HG03064 (cell line): ENCODE measurements around the gene CBR4.
"Not testable (repeated sequence)": the region's sequence is repeated elsewhere in the genome, so short reads cannot be mapped to it uniquely, and the experiment has no call there.

Source experiments
- ATAC-seq: cut with Tn5 transposase; IDR thresholded peaks from one replicate; pipeline ENCODE4 v1.9.1; 2021; ENCODE audit warnings: low read depth; ENCODE audit not compliant: unreplicated experiment

CBR4 gene

DNA sequence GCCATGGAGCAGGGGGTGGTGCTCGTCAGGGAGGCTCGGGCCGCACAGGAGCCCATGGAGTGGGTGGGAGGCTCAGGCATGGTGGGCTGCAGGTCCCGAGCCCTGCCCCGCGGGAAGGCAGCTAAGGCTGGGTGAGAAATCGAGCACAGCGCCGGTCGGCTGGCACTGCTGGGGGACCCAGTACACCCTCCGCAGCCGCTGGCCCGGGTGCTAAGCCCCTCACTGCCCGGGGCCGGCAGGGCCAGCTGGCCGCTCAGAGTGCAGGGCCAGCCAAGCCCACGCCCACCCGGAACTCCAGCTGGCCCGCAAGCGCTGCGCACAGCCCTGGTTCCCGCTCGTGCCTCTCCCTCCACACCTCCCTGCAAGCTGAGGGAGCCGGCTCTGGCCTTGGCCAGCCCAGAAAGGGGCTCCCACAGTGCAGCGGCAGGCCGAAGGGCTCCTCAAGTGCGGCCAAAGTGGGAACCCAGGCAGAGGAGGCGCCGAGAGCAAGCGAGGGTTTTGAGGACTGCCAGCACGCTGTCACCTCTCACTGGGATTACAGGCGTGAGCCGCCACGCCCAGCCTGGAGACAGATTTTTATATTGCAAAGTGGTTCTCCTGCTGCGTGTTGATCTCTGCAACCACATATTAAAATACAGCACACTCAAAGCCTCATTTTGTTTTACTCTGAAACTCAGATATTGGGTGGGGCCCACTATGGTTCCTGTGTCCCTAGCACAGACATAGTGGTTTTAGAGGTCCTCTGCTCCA, 26.0 kb upstream of the CBR4 start:
- ATAC-seq = not testable (repeated sequence)

DNA sequence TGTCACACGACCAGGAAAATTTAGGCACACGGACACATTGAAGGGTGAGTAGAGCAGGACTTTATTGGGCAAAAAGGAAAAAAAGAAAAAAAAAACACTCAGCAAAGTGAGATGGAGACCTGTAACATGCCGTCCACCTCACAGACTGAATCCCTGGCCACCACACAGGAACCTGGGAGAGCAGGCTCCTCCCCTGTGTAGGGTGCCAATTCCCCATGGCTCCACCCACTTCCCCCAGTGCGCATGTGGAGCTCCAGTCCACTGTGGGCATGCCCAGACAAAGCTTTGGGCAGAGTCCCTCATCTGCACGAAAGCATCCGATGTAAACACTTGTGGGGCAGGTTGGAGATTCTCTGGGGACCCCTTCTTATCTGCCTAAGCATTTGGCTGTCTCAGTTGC, 23.6 kb upstream of the CBR4 start:
- ATAC-seq = no peak

DNA sequence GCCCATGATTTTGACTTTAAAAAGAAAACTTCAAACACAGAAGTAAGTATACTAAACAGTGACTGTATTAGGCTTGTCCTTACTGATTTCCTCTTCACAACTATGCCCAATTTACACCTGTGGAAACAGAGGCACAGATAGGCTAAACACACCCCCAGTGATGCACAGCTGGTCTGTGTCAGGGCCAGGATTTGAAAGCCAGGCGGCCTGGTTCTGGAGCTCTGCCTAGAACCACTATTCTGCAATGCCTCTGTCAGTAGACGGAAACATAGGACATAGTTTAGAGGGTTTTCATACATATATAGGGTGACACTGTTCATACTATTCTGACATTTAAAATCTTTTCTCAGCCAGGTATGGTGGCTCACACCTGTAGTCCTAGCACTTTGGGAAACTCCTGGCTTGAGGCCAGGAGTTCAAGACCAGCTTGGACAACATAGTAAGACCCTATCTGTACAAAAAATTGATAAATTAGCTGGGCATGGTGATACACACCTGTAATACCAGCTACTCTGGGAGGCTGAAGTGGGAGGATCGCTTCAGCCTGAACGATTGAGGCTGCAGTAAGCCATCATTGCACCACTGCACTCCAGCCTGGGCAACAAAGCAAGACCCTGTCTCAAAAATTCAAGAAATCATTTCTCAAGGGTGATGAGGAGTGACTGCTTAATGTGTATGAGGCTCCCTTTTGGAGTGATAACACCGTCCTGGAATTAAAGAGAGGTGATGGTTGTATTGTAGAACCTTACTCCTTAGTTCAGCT, 23.0 kb upstream of the CBR4 start:
- ATAC-seq = no peak

DNA sequence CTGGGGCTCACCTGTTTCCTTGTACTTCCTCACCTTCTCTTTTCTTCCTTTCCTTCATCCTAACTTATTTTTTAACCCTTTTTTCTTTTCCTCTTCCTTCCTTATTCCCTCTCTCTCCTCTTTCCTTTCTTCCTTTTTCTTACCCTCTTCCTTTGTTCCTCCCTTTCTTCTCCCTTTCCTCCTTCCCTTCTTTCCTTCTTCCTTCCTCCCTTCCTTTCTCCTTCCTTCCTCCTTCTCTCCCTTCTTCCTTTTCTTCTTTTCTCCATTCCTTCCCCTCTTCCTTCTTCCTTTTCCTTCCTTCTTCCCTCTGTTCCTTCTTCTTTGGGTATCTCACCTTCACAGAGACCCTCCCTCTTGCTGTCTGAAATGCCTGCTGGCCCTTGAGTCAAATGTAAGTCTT, 22.1 kb upstream of the CBR4 start:
- no peak for ATAC-seq

DNA sequence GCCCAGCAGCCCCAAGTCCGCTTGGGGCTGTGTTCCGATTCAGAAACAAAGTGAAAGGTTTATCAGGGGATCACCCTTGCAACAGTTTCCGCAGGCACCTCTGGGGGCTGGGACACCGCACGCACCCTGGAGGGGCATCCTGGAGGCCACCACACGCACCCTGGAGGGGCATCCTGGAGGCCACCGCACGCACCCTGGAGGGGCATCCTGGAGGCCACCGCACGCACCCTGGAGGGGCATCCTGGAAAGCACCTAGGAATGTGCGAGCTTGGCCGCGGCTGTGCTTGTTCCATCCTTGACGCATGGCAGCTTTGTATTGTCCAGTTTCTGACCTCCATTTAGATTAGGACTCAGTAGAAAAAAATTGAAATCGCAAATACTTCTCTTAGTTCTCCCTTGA, 21.3 kb upstream of the CBR4 start:
- ATAC-seq = no peak

DNA sequence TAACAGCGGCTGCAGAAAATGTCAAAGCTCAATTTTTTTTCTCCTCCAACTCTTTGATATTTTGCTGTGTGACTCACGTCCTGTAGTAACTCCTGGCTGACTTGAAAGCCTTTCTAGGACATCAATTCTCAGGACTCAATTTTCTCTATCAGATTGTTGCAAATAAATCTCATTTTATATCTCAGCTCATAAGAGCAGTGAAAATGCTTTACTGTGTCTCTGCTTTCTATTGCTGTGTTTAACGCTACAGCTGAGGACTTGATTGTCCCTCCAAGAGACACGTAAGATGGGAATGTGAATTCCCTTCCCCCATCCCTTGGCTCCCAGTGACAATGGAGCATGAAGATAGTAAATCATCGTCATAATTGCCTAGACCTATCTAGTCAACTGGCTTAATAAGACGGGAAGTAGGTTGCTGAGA, 20.5 kb upstream of the CBR4 start:
- no peak for ATAC-seq

DNA sequence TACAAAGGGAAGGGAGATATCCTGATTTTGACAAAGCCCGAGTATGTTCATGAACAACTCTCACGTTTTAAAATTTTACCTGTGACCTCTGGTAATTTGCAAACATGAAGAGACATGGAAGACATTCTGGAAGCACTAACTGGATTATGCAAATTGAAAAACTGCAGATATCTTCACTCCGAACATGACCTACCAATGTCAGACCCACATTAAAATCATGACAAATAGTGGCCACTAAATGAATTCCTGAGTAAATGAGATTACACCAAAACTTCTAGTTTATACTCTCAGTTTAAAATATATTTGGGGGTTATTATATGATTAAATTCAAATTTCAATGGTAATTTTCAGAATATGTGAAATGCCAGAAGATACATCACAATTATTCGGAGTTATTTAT, 19.9 kb upstream of the CBR4 start:
- ATAC-seq = no peak

DNA sequence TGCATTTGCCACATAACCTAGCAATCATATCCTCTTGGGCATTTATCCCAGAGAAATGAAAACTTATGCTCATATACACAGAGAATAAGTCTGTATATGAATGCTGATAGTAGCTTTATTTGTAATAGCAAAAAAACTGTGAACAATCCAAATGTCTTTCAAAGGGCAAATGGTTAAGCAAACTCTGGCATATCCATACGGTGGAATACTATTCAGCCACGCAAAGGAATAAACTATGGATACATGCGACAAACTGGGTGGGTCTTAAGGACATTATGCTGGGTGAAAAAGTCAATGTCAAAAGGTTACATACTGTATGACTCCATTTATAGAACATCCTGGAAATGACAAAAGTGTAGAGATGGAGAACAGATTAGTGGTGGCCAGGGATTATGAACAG, 17.6 kb upstream of the CBR4 start:
- ATAC-seq = no peak

DNA sequence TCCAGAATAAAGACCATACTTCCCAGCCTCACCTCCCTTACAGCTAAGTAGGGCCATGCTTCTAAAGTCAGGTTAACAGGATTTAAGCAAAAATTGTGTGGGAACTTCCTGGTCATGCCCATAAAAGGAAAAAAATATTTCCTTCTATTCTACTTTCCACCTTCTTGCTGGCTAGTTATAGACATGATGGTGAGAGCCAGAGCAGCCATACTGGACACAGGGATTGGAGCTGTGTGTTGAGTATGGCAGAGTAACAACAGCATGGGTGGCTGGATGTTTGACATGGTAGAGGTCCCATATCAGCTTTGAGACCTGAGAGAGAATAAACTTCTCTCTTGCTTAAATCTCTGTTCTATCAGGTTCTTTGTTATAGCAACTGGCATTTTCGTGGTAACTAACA, 15.1 kb upstream of the CBR4 start:
- ATAC-seq = no peak

DNA sequence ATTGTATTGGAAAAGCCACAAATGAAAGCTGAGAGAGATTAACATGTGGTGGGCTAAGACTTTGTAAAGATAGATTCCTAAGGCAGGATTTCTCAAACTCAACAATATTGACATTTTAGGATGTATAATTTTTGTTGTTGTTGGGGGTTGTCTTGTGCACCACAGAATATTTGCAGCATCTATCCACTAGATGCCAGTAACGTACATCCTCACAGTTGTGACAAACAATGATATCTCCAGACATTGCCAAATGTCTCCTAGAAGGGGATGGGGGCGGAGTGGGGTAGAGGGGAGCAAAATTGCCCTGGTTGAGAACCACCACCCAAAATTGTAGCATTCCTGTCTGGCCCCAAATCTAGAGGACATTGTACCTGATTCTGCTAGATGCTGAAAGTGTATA, 14.7 kb upstream of the CBR4 start:
- peak; percentile 82 for ATAC-seq

DNA sequence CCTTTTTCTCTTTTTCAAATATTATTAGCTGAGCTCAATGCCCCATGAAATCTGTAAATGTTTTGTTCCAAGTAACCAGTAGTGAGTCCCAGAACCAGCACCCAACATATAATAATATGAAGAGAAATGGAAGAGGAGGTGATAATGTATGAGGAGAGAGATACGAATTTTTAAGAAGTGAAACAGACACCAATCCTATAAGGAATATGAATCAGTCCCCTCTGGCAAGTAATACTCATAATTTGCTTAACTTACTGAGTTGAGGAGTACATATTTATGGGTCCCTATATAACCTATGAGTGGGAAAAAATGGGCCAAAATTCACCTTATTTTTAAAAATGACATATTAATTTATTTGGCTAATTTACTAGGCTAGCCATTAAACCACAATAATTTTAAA, 8.4 kb upstream of the CBR4 start:
- no peak for ATAC-seq

DNA sequence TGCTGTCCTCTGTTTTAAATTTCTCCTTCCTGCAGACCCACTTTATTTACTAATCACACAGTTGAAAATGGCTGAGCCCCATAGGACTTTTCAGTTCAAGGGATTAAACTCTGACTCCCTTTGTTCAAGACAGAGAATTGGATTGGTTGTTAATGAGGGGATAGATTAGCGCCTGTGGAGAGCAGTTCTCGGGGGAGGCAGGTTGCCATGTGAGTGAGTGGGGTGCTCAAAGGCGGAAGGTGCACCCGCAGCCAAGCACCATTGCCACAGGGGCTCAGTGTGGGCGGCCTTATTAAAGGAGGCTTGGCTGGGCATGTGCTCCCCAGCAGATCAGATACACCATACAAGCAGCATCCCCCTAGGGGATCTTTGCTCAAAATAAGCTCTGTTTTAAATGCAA, 7.9 kb upstream of the CBR4 start:
- ATAC-seq = no peak

DNA sequence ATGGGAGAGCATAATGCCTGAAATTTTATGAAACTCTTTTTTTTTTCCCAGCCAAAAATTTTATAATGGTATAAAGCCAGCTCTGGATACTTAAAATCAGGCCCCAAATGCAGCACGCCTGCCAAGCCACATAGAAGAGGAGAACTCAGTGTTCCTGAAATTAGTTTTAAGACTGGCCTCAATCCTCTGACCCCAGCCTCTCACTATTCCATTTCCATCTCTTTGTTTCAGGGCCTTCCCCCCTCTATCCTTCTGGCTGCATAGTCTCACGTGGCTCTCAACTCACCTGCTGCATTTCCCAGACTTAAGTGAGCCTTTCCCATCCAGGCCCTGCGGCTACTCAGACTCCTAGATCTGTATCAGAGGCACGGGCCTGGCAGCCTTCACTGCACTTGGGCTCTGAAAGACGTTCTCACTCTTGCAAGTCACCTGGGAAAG, 5.2 kb upstream of the CBR4 start:
- no peak for ATAC-seq

DNA sequence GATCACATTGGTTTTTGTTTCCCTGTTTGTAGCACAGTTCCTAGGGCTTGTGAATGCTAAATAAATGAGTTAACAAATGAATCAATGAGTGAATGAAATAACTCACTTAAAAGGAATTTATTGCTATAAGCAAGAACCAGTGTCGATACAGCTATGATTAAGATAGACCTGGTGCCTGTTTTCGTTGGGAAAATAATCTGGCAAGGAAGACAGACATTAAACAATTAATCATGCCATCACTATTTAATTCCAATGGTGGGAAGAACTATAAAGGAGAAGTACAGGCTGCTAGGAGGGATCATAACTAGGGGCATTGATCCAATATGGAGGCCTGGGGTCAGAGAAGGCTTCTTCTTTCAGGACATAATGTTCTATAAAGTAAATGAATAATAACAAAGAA, 4.5 kb upstream of the CBR4 start:
- no peak for ATAC-seq

DNA sequence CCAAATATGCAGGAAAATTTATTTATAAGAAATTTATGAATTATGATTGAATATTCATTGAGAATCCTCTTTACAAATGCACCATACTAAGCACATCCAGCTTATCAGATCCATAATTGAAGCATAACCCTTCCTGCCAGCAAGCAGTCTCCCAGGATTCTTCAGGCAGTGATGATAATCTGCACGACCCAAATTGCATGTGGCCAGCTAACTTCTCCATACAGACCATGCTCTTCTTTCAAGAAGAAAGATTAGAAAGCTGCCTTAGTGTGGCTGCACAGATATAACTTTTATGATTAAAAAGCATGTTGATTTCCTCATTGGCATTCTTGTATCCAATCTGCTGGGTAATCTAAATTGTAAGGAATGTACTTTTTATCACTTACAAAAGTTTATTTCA, 3.3 kb upstream of the CBR4 start:
- ATAC-seq = no peak

DNA sequence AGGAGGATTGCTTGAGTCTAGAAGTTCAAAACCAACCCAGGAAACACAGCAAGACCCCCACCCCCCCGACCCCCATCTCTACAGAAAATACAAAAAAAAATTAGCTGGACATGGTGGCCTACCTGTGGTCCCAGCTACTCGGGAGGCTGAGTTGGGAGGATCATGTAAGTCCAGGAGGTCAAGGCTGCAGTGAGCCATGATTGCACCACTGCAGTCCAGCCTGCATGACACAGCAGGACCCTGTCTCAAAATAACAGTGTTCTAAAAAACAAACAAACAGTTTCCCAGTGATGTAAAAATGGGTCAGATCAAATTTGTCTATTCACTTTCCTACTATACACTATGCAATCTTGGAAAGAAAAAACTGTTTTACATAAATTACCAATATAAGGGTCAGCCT, 2.0 kb upstream of the CBR4 start:
- ATAC-seq = no peak

DNA sequence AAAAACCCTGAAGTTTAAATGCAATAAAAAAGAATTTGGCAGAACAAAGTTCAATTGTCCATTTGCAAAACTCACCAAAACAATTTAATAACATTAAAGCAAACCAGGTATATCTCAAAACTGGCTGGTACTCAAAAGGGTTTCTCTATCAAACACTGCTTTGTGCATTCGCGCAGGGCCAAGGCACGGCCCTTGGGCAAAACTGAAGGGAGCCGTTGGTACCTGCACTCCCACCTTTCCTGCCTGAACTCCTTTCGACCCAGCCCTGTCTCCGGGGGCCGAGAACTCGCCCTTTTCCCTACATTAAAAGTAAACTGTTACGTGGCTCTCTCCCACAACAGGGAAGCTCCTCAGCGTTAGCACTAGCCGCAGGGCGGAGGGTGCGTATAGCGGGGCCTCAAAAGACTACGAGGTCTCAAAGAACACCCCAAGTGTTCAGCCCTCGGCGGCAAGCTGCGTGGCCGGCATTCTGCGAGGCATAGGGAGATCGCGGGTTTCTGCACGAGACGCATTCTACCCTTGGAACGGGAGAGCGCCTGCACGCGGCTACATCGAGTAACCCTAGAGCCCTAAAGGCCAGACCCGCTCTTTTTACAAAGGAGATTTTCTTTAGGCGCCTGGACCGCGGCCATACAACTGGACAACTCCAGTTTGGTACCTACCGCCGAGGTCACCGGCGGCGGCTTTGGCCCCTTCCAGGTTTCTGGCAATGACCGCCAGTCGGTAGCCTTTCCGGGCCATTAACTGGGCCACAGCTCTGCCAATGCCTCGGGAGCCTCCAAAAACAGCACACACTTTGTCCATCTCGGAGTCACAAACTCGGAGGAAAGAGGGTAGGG, 550 bp downstream of the CBR4 start:
- ATAC-seq = peak; percentile 28

DNA sequence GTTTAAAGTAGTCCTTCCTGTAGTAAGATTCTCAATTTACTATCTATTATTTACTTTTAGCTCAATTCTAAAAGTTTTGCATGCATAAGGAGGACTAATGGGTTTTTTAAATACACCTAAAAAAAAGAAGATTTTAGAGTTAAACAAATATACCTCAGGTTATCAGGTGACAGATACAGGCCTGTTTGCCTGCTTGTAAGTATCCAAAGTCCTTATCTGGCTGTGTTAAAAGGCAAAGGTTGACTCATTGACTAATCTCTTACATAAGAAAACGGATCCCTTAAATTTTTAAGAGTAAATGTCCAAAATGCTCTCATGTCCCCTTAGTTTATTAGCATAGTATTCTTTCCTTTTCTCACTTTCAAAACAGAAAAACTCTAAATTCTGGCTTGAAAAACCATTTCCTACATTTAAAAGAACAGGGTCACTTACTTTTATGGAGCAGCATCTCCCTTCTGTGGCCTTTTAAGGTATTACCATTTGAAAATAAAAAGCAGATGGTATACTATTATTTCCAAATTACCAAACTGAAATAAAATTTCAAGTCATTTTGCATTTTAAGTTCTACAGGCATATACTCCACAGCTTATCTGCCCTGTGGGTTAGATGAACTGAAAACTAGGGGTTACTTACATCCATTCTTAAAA, 4.5 kb downstream of the CBR4 start:
- no peak for ATAC-seq

DNA sequence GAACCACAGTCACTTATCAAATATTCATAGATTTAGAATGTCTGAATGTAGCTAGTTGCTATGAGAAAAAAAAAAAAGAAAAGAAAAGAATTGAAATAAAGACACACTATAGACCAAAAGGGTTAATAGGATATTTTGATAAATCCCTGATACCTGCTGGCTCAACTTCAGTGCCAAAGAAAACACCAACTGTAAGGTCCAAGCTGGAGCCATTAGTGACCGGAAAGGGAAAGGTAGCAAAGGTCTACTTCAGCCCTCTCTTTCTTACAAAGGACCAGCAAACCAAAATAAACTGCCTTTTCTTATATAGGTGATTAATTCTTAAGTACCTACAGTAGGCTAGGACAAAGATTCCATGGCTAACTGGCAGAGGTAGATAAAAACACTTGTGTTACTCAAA, 9.7 kb downstream of the CBR4 start:
- ATAC-seq = no peak

DNA sequence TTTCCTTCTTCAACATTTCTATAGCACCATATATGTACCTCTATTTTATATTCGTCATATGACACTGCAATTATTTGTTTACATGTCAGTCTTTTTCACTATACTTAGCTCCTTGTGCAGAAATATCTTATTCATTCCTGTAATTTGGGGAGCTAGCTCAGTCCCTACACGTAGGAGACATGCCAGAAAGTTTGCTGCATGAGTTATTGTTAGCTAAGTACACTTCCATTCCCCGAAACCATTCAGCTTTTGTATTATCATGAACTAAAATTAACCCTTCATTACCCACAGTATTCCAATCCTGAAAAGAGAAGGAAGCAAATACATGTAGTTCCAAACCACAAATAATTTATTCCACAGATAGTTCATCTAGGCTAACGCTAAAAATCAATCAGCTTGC, 10.2 kb downstream of the CBR4 start:
- ATAC-seq = no peak

DNA sequence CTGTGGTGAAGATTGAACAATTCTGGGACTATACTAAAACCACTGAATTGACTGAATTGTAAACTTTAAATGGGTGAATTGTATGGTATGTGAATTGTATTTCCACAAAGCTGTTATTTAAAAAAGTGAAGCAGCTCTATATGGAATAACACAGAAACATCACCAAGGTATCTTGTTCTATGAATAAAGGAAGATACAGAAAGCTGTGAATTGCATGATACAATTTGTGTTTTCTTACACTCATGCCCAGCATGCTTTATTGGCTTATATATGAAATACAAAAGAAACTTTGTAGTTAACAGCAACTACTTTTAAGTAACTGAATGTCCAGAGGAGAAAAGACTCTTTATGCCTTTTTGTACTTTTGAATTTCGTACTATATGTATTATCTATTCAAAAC, 11.5 kb downstream of the CBR4 start:
- ATAC-seq = no peak
